Astrocyte of the spinal cord (primary cell): Measurements from ENCODE around the gene TMEM237.

Experiments
- DNase-seq: peaks from one replicate; pipeline ENCODE4 v3.0.0; 2011; ENCODE audit warnings: low read depth, low spot score
- H3K4me3 ChIP-seq: 2 replicates; pipeline ENCODE4 v1.5.1; 2011; ENCODE audit warnings: low read depth, mild to moderate bottlenecking, low read length, moderate library complexity
- in situ Hi-C: cut with HindIII; loops from 2 replicates; pipeline ENCODE4 v1.10.0; 2017; ENCODE audit warnings: low sequenced_read_pairs
- TF ChIP-seq, protein P1 (sequence below): IDR thresholded peaks from 2 replicates; pipeline ENCODE4 v1.5.1; 2012; ENCODE audit warnings: low read depth, mild to moderate bottlenecking, low read length, inconsistent platforms

TMEM237 gene

DNA sequence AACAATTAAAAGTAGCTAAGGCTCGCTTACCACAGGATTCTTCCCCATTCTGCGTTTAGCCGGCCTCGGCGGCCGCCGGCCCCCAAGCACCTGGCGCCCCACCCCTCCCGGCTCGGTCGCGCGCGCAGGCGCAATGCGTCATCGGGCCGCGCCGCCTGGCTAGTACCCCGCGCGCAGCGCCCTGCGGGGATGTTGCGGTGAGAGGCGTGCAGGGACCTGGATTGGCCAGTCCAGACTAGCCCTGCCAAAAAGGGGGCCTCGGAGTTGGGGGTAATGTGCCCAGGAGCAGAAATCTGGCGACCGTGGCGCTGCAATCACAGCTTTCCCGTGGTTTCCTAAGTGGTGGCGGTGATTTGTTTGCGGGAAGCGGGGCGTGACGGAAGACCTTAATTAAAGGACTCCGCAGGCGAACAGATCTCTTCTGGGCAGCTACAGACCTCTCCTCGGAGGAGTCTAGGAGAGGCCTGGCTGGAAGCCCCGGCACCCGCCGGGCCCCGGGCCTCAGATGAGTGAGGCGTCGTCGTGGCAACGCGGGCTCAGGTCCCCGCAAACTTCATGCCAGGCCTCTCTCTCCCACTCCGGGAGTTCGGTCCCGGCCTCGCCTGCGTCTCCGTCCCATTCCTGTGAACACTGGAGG is 606 bp downstream of the TMEM237 start:
- in situ Hi-C loops: no loop called here
- no peak for DNase-seq
- TF ChIP-seq, protein P1, sequence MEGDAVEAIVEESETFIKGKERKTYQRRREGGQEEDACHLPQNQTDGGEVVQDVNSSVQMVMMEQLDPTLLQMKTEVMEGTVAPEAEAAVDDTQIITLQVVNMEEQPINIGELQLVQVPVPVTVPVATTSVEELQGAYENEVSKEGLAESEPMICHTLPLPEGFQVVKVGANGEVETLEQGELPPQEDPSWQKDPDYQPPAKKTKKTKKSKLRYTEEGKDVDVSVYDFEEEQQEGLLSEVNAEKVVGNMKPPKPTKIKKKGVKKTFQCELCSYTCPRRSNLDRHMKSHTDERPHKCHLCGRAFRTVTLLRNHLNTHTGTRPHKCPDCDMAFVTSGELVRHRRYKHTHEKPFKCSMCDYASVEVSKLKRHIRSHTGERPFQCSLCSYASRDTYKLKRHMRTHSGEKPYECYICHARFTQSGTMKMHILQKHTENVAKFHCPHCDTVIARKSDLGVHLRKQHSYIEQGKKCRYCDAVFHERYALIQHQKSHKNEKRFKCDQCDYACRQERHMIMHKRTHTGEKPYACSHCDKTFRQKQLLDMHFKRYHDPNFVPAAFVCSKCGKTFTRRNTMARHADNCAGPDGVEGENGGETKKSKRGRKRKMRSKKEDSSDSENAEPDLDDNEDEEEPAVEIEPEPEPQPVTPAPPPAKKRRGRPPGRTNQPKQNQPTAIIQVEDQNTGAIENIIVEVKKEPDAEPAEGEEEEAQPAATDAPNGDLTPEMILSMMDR: no peak
- H3K4me3 ChIP-seq: peak overlapping the region; percentile 72

DNA sequence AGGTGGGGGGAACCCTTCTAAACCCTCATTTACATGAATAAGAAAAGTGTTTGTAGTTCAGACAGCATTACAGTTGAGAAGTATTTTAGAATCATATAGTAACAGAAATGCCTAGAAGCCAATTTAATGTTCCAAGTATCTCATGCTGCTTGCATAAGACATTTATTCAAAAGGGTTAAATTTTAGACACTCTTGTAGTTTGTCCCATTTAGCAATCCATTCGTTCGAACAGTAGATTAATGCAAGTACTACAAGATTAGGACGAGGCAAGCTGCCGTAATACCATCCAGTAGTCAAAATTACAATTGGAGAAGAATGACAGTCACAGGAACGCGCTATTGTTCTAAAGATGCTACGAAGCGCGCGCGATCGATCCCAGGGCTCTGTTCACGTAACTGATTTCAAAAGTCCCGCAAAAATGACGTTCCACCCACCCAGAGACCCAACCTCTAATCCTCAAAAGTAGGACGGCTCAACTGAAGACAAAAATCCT is 1.2 kb downstream of the TMEM237 start:
- TF ChIP-seq, protein P1: no peak

DNA sequence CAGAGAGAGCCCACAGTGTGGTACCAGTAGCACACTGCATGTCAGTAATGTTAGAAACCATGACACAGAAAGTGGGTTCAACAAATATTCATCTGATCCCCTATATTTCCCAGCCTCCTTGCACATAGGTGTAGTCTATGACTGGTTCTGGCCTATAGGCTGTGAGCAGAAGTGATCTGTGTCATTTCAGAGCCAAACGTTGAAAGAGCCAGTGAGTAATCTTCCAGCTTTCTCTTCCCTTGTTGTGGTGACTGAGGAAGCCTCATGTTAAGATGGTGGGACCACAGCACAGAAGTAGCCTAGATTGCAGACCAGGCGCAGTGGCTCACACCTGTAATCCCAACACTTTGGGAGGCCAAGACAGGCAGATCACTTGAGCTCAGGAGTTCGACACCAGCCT is 4.1 kb downstream of the TMEM237 start:
- H3K4me3 ChIP-seq: no peak overlapping the region
- no peak for DNase-seq
- in situ Hi-C loops: no loop called here
- TF ChIP-seq, protein P1: no peak

More for the DNA sequence above, 1.2 kb downstream of the TMEM237 start:
- in situ Hi-C loops: no loop called here
- H3K4me3 ChIP-seq: peak overlapping the region; percentile 72
- peak; percentile 81 for DNase-seq

DNA sequence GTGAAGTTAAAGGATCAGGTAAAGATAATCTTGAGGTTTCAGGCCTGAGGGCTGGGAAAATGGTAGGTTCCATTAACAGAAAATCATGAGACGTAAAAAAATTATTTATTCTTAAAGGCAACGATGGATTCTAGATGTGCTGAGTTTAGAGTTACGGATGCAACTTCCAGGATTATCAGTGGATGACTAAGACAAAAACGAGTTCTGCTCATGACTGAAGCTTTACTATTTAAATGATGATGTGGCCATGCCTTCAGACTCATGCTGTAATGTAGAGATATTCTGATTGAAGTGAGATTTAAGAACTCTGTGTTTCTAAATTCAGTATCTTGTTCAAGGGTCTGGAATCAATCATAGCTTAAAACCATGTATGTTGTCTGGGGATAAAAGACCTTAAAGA is 5.0 kb downstream of the TMEM237 start:
- TF ChIP-seq, protein P1: no peak
- no peak overlapping the region for H3K4me3 ChIP-seq
- no peak for DNase-seq
- in situ Hi-C loops: no loop called here

DNA sequence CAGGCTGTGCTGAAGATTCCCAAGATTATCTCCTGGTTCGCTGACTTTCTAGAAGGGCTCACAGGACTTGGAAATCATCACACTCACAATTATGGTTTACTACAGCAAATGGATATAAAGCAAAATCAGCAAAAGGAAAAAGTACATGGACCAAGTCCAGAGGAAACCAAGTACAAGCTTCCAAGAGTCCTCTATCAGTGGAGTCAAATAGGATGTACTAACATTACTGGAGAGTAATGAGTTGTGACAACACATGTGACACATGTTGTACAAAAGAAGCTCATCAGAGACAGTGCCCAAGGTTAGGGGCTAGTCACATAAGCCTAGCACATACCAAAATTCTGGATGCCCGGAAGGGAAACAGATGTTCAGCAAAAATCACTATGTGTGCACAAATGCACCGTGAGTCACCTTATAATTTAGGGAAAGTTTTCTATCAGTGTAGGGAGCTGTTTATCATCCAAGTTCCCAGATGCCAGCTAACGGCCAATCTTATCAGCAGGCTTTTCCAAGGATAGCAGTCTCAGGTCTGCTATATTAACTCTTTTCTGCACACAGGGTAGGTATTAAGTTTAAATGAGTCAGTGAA is 9.5 kb downstream of the TMEM237 start:
- TF ChIP-seq, protein P1: no peak
- no peak overlapping the region for H3K4me3 ChIP-seq
- DNase-seq: no peak
- in situ Hi-C loops: no loop called here

DNA sequence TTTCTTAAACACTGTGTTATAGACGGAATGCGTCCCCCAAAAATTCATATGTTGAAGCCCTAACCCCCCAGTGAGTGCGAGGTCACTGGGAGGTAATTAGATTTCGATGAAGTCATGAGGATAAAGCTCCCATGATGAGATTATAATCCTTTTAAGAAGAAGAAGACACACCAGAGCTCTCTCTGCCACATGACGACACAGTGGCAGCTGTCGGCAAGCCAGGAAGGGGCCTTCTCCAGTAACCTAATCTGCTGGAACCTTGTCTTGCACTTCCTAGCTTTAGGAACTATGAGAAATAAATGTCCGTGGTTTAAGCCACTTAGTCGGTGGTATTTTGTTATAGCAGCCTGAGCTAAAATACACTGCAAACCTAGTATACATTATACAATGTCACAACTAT is 12.3 kb downstream of the TMEM237 start:
- TF ChIP-seq, protein P1: no peak
- in situ Hi-C loops: no loop called here
- no peak for DNase-seq
- H3K4me3 ChIP-seq: no peak overlapping the region
